GM23338 (cell line): Measurements from ENCODE around the gene IGF1. TPM values are rescaled to one million over a fixed set of nuclear protein-coding genes. Genes with fewer than 3 reads are reported as not detected.

Experiments
- ATAC-seq: fragments of 200-7000 bp; cut with Tn5 transposase; 3 replicates; pipeline ENCODE4 v1.9.1; 2020
- DNase-seq: peaks from one replicate; pipeline ENCODE4 v3.0.0-alpha.2; 2015; ENCODE audit warnings: low spot score
- H2AFZ ChIP-seq: fragments of 200-600 bp; sonication (generic); 2 replicates; pipeline ENCODE4 v1.8.0; 2016; ENCODE audit warnings: antibody characterized with exemption, mild to moderate bottlenecking, moderate library complexity
- H3F3A ChIP-seq: fragments of 200-600 bp; sonication (generic); replicated peaks from 2 replicates; pipeline ENCODE4 v1.8.0; 2017; ENCODE audit warnings: antibody characterized with exemption, mixed run types, low read depth
- H3K27ac ChIP-seq: fragments of 200-600 bp; sonication (generic); 2 replicates; pipeline ENCODE4 v1.6.1; 2016; ENCODE audit warnings: low read depth
- H3K27me3 ChIP-seq: fragments of 200-600 bp; sonication (generic); 2 replicates; pipeline ENCODE4 v1.8.0; 2016; ENCODE audit warnings: mild to moderate bottlenecking, mixed run types, moderate library complexity; ENCODE audit not compliant: insufficient read depth
- H3K36me3 ChIP-seq: fragments of 200-600 bp; sonication (generic); 2 replicates; pipeline ENCODE4 v1.8.0; 2016; ENCODE audit warnings: mild to moderate bottlenecking; ENCODE audit not compliant: insufficient read depth
- H3K4me1 ChIP-seq: fragments of 200-600 bp; sonication (generic); 2 replicates; pipeline ENCODE4 v1.8.0; 2016; ENCODE audit warnings: mild to moderate bottlenecking, moderate library complexity; ENCODE audit not compliant: insufficient read depth
- H3K4me2 ChIP-seq: fragments of 200-600 bp; sonication (generic); 2 replicates; pipeline ENCODE4 v1.7.1; 2017; ENCODE audit warnings: mixed run types
- H3K4me3 ChIP-seq: fragments of 200-600 bp; sonication (generic); 2 replicates; pipeline ENCODE4 v1.6.1; 2016; ENCODE audit warnings: mixed run types
- H3K79me2 ChIP-seq: fragments of 200-600 bp; sonication (generic); replicated peaks from 2 replicates; pipeline ENCODE4 v1.8.0; 2017; ENCODE audit warnings: mild to moderate bottlenecking; ENCODE audit not compliant: insufficient read depth
- H3K9me2 ChIP-seq: fragments of 200-600 bp; sonication (generic); 2 replicates; pipeline ENCODE4 v1.8.0; 2017; ENCODE audit not compliant: insufficient read depth
- H4K20me1 ChIP-seq: fragments of 200-600 bp; sonication (generic); replicated peaks from 2 replicates; pipeline ENCODE4 v1.8.0; 2017; ENCODE audit warnings: mild to moderate bottlenecking; ENCODE audit not compliant: insufficient read depth
- H3K27ac Mint-ChIP-seq: 2 replicates; pipeline ENCODE4 v1.8.0; 2020; ENCODE audit warnings: inconsistent platforms, mild to moderate bottlenecking, moderate library complexity, mixed read lengths
- H3K27me3 Mint-ChIP-seq: 3 replicates; pipeline ENCODE4 v1.8.0; 2022; ENCODE audit warnings: low read depth, mild to moderate bottlenecking, moderate library complexity, mixed read lengths, inconsistent platforms; ENCODE audit not compliant: insufficient read depth, poor library complexity
- H3K36me3 Mint-ChIP-seq: 3 replicates; pipeline ENCODE4 v1.8.0; 2021; ENCODE audit warnings: low read depth, mild to moderate bottlenecking, inconsistent platforms, moderate library complexity, mixed read lengths
- H3K4me1 Mint-ChIP-seq: 3 replicates; pipeline ENCODE4 v1.8.0; 2020; ENCODE audit warnings: mild to moderate bottlenecking, inconsistent platforms, mixed read lengths
- H3K4me3 Mint-ChIP-seq: 3 replicates; pipeline ENCODE4 v1.8.0; 2021; ENCODE audit warnings: moderate library complexity, mild to moderate bottlenecking, inconsistent platforms, mixed read lengths
- H3K9me3 Mint-ChIP-seq: 3 replicates; pipeline ENCODE4 v1.8.0; 2020; ENCODE audit warnings: moderate library complexity, mild to moderate bottlenecking, inconsistent platforms, mixed read lengths
- CREB1 ChIP-seq: fragments of 250-450 bp; sonication (Bioruptor Pico); IDR thresholded peaks from 2 replicates; pipeline ENCODE4 v1.5.0; 2020; ENCODE audit warnings: low read depth, mild to moderate bottlenecking, moderate library complexity
- EZH2 ChIP-seq: fragments of 200-600 bp; sonication (generic); IDR thresholded peaks from one replicate; pipeline ENCODE4 v1.8.0; 2017; ENCODE audit warnings: antibody characterized with exemption, mild to moderate bottlenecking, low read depth; ENCODE audit not compliant: unreplicated experiment
- JUNB ChIP-seq: IDR thresholded peaks from one replicate; pipeline ENCODE4 v1.6.1; 2016; ENCODE audit warnings: antibody characterized with exemption; ENCODE audit not compliant: unreplicated experiment
- NANOG ChIP-seq: IDR thresholded peaks from 2 replicates; pipeline ENCODE4 v1.6.1; 2016; ENCODE audit warnings: antibody characterized with exemption, borderline replicate concordance
- POLR2AphosphoS5 ChIP-seq: IDR thresholded peaks from 2 replicates; pipeline ENCODE4 v1.6.1; 2016; ENCODE audit warnings: antibody characterized with exemption, low read depth
- REST ChIP-seq: IDR thresholded peaks from one replicate; pipeline ENCODE4 v1.6.1; 2018; ENCODE audit warnings: antibody characterized with exemption; ENCODE audit not compliant: unreplicated experiment
- STAT1 ChIP-seq: IDR thresholded peaks from one replicate; pipeline ENCODE4 v1.6.1; 2016; ENCODE audit warnings: antibody characterized with exemption; ENCODE audit not compliant: unreplicated experiment
- ZNF114 ChIP-seq: fragments of 250-450 bp; sonication (Bioruptor Pico); IDR thresholded peaks from 2 replicates; pipeline ENCODE4 v1.5.0; 2020; ENCODE audit warnings: mild to moderate bottlenecking, moderate library complexity
- ZNF462 ChIP-seq: fragments of 250-450 bp; sonication (Bioruptor Pico); IDR thresholded peaks from 2 replicates; pipeline ENCODE4 v1.5.0; 2020; ENCODE audit warnings: mild to moderate bottlenecking, moderate library complexity
- polyA plus RNA-seq: library from polyadenylated mRNA; unstranded; fragments of >200 nt; fragmentation: Nextera tagmentation; extraction: Ambion mirVana; gene quantifications from 2 replicates; pipeline ENCODE4 v1.2.1, GENCODE V29; 2016
- total RNA-seq: library from RNA; depleted of rRNA; stranded (reverse); fragments of >200 nt; shearing (Covaris generic); gene quantifications from 2 replicates; pipeline ENCODE4 v1.2.3, GENCODE V29; 2014
- TF ChIP-seq, protein P1 (sequence below): IDR thresholded peaks from 2 replicates; pipeline ENCODE4 v1.6.1; 2016; ENCODE audit warnings: antibody characterized with exemption

The IGF1 gene
- total and polyA plus RNA-seq, 2 experiments from 2014 or later, result 0.29 TPM; not detected in 1

GRCh38 chr12:102429211-102430154 is 50.9 kb downstream of the IGF1 start:
- Histone ChIP-seq H2AFZ (no peak overlapping the region), H3K4me1 (peaks cover 6% of the 10 kb centered on the region; the same call in 1 of the 2 replicates), H3K9me2 (no peaks in the 10 kb centered on the region), H3K4me2 (no peak overlapping the region), H3K4me3 (no peak overlapping the region), H3K36me3 (no peaks in the 10 kb centered on the region), H3F3A (no peaks in the 10 kb centered on the region), H3K27me3 (no peaks in the 10 kb centered on the region), H3K79me2 (no peaks in the 10 kb centered on the region), H4K20me1 (no peaks in the 10 kb centered on the region), H3K27ac (no peak overlapping the region)
- Mint-ChIP-seq H3K27me3 (peaks cover 2% of the 10 kb centered on the region), H3K27ac (no peak overlapping the region), H3K4me3 (no peak overlapping the region), H3K9me3 (no peaks in the 10 kb centered on the region; the same call in 2 of the 3 replicates), H3K36me3 (no peaks in the 10 kb centered on the region), H3K4me1 (peaks cover 6% of the 10 kb centered on the region; the same call in 2 of the 3 replicates)
- TF ChIP-seq ZNF114 (CRISPR knock-in tag) (no peak), CREB1 (no peak), NANOG (no peak), EZH2 (no peak), REST (no peak)
- ATAC-seq (no peak), DNase-seq (no peak)

DNA sequence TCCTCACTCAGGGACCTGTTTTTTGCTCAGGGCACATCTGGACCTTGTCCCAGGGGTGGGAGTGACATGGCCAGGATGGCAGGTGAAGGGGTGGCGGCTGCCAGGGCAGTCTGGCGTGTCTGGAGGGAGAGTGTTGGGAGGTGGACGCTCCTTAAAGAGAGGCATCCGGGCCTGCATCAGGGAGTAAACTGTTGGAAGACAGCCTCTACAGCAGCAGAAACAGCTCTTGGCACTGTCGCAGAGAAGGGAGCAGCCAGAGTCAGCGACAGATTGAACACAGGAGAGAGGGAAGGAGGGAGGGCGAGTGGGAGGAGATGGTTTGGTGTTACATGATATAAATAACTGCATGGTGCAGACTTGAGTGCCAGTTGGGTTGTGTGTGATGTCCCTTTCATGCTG is 52.8 kb downstream of the IGF1 start:
- Histone ChIP-seq H3K36me3 (no peaks in the 10 kb centered on the region), H3K4me1 (peaks cover 6% of the 10 kb centered on the region; the same call in 1 of the 2 replicates), H3K79me2 (no peaks in the 10 kb centered on the region), H3K4me3 (no peak overlapping the region), H3K27ac (no peak overlapping the region), H4K20me1 (no peaks in the 10 kb centered on the region), H3K27me3 (no peaks in the 10 kb centered on the region), H2AFZ (no peak overlapping the region), H3K9me2 (no peaks in the 10 kb centered on the region), H3F3A (no peaks in the 10 kb centered on the region), H3K4me2 (no peak overlapping the region)
- no peak overlapping the region for H3K4me3 Mint-ChIP-seq
- no peaks in the 10 kb centered on the region for H3K36me3 Mint-ChIP-seq
- ATAC-seq (no peak), DNase-seq (no peak)
- peaks cover 6% of the 10 kb centered on the region; the same call in 2 of the 3 replicates for H3K4me1 Mint-ChIP-seq
- H3K27me3 Mint-ChIP-seq, result peaks cover 2% of the 10 kb centered on the region
- H3K9me3 Mint-ChIP-seq, result no peaks in the 10 kb centered on the region; the same call in 2 of the 3 replicates
- H3K27ac Mint-ChIP-seq, result no peak overlapping the region
- TF ChIP-seq STAT1, result no peak
- no peak for TF ChIP-seq CREB1
- no peak for TF ChIP-seq POLR2AphosphoS5
- TF ChIP-seq JUNB, result no peak
- TF ChIP-seq, protein P1, sequence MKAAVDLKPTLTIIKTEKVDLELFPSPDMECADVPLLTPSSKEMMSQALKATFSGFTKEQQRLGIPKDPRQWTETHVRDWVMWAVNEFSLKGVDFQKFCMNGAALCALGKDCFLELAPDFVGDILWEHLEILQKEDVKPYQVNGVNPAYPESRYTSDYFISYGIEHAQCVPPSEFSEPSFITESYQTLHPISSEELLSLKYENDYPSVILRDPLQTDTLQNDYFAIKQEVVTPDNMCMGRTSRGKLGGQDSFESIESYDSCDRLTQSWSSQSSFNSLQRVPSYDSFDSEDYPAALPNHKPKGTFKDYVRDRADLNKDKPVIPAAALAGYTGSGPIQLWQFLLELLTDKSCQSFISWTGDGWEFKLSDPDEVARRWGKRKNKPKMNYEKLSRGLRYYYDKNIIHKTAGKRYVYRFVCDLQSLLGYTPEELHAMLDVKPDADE, result no peak
- TF ChIP-seq ZNF462, result no peak
- TF ChIP-seq ZNF114 (CRISPR knock-in tag), result no peak
